Mesendoderm (in vitro differentiated cells): ENCODE results near the gene GNA12.

Experiments used
- DNase-seq: peaks from one replicate; pipeline ENCODE4 v3.0.0; 2013
- H2AK5ac ChIP-seq: 2 replicates; pipeline ENCODE4 v1.6.1; 2013; ENCODE audit warnings: low read length, inconsistent platforms
- H2BK120ac ChIP-seq: 2 replicates; pipeline ENCODE4 v1.6.1; 2013; ENCODE audit warnings: low read depth, mild to moderate bottlenecking, low read length, moderate library complexity, mixed read lengths
- H2BK15ac ChIP-seq: replicated peaks from 2 replicates; pipeline ENCODE4 v1.6.1; 2013; ENCODE audit warnings: low read depth, mild to moderate bottlenecking, moderate library complexity
- H2BK5ac ChIP-seq: 2 replicates; pipeline ENCODE4 v1.6.1; 2013; ENCODE audit warnings: low read length, inconsistent platforms
- H3K18ac ChIP-seq: 2 replicates; pipeline ENCODE4 v1.6.1; 2013; ENCODE audit warnings: mild to moderate bottlenecking, low read length, mixed read lengths
- H3K23ac ChIP-seq: one replicate; pipeline ENCODE4 v1.6.1; 2013; ENCODE audit warnings: low read length
- H3K27ac ChIP-seq: 2 replicates; pipeline ENCODE4 v1.5.1; 2013; ENCODE audit warnings: low read depth, mild to moderate bottlenecking, inconsistent platforms, low read length, moderate library complexity
- H3K27me3 ChIP-seq: 2 replicates; pipeline ENCODE4 v1.6.1; 2013; ENCODE audit warnings: low read length, control low read depth, mild to moderate bottlenecking, inconsistent platforms; ENCODE audit not compliant: insufficient read depth, poor library complexity
- H3K36me3 ChIP-seq: 2 replicates; pipeline ENCODE4 v1.6.1; 2013; ENCODE audit warnings: low read length, inconsistent platforms; ENCODE audit not compliant: control insufficient read depth, insufficient read depth
- H3K4ac ChIP-seq: one replicate; pipeline ENCODE4 v1.6.1; 2013; ENCODE audit warnings: low read depth, mild to moderate bottlenecking, low read length, moderate library complexity
- H3K4me1 ChIP-seq: 2 replicates; pipeline ENCODE4 v1.6.1; 2013; ENCODE audit warnings: low read depth, low read length, inconsistent platforms; ENCODE audit not compliant: control insufficient read depth
- H3K4me2 ChIP-seq: 2 replicates; pipeline ENCODE4 v1.6.1; 2013; ENCODE audit warnings: low read length
- H3K4me3 ChIP-seq: 2 replicates; pipeline ENCODE4 v1.5.1; 2013; ENCODE audit warnings: mild to moderate bottlenecking, low read length
- H3K56ac ChIP-seq: one replicate; pipeline ENCODE4 v1.6.1; 2013; ENCODE audit warnings: low read length
- H3K79me1 ChIP-seq: 2 replicates; pipeline ENCODE4 v1.6.1; 2013; ENCODE audit warnings: low read length, inconsistent platforms
- H3K79me2 ChIP-seq: 2 replicates; pipeline ENCODE4 v1.6.1; 2013; ENCODE audit warnings: mild to moderate bottlenecking, low read length; ENCODE audit not compliant: control insufficient read depth, insufficient read depth
- H3K9ac ChIP-seq: 2 replicates; pipeline ENCODE4 v1.6.1; 2013; ENCODE audit warnings: low read length, inconsistent platforms
- H4K5ac ChIP-seq: one replicate; pipeline ENCODE4 v1.6.1; 2013; ENCODE audit warnings: low read length
- H4K8ac ChIP-seq: one replicate; pipeline ENCODE4 v1.6.1; 2013; ENCODE audit warnings: low read depth, mild to moderate bottlenecking, control low read depth, low read length, moderate library complexity
- WGBS: extraction: QIAGEN DNeasy Blood & Tissue Kit; methylation state at CpG from one replicate; pipeline ENCODE4 v1.1.7; 2013; ENCODE audit warnings: low lambda C conversion rate, missing lambda C conversion rate; ENCODE audit not compliant: insufficient coverage; ENCODE audit errors: extremely low coverage; 5-methylcytosine and 5-hydroxymethylcytosine counted together

GNA12 gene

DNA sequence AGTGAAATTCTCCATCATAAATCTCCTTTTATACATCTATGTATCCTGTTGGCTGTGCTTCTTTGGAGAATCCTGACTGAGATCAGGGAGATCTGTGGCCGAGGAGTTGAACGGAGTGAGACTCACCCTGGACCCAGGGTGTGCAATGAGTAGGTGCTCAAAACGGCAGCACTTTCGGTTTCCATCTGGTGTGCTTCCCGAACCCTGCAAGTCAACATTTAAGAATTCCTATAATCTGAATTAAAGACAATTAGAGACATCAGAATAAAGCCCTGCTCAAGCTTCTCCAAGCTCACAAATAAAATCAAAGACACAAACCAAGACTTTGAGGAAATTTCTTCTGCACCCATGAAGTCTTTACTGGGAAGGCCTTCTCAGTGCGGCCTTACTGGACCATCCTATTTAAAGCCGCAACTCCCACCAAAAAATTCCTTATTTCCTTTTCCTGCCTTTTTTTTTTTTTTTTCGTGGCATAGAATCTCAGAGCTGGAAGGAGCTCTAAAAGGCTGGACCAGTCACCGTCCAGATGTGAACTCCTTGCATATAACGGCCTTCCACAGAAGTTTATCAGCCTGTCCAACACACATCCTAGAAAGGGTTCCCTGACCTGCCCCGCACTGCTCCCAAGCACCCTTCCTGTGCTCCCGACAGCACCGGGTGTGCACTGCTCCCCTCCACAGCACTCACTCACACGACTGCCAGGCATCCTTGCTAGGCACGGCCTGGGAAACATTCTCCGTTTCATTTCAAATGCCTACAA is 29.7 kb downstream of the GNA12 start:
- Histone ChIP-seq H3K4me2 (no peak overlapping the region), H2AK5ac (no peak overlapping the region), H3K79me1 (peaks cover 33% of the 10 kb centered on the region), H3K36me3 (no peaks in the 10 kb centered on the region), H3K27me3 (no peaks in the 10 kb centered on the region), H3K4ac (no peak overlapping the region), H2BK5ac (no peak overlapping the region), H4K5ac (no peak overlapping the region), H4K8ac (no peak overlapping the region), H3K4me1 (no peaks in the 10 kb centered on the region), H3K4me3 (no peak overlapping the region), H3K9ac (no peak overlapping the region), H2BK120ac (no peak overlapping the region), H3K23ac (no peak overlapping the region), H2BK15ac (no peak overlapping the region), H3K18ac (no peak overlapping the region), H3K56ac (peak overlapping the region; percentile 29), H3K79me2 (peaks cover 75% of the 10 kb centered on the region), H3K27ac (peak overlapping the region; percentile 14)
- WGBS = no CpG with 5 or more reads among the region's 16 CpGs
- DNase-seq = no peak

DNA sequence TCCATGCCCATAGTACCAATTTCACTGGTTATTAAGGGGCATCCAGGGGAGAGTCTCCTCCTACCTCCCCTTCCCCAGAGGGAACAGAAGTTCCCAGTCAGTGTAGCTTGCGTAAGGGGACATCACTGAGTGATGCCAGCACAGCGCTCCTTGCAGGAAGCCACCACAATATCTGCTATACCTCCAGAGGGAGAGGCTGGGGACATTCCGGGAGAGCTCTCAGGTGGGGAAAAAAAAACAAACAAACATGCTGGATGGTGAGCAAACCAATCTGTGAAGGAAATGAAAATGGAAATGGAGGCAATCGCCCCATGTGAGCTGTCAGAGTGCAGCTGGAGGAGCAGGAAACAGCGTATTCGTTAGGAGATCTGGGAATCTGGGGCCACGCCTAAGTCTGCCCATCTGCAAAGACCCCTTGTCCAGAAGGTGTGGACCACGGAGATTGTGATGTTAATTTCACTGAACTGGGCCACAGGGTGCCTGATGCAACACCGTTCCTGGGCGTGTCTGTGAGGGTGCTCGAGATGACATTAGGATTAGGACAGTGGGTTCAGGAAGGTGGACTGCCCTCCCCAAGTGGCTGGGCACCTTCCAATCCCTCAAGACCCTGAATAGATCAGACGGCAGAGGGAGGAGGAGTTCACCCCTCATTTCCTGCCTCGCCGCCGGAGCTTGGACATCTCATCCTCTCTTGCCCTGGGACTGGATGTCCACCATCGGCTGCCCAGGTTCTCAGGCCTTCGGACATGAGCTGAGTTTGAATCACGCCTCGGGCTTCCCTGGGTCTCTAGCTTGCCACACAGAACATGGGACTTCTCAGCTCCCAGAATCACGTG is 30.5 kb downstream of the GNA12 start:
- no peak overlapping the region for H2BK5ac ChIP-seq
- no peaks in the 10 kb centered on the region for H3K36me3 ChIP-seq
- peaks cover 72% of the 10 kb centered on the region for H3K79me2 ChIP-seq
- H3K9ac ChIP-seq = no peak overlapping the region
- DNase-seq = no peak
- H2BK120ac ChIP-seq = no peak overlapping the region
- H3K27ac ChIP-seq = no peak overlapping the region
- no peak overlapping the region for H3K4me3 ChIP-seq
- no peak overlapping the region for H3K4ac ChIP-seq
- H2AK5ac ChIP-seq = no peak overlapping the region
- no peak overlapping the region for H3K23ac ChIP-seq
- no peak overlapping the region for H4K5ac ChIP-seq
- H3K79me1 ChIP-seq = peaks cover 34% of the 10 kb centered on the region
- no peak overlapping the region for H4K8ac ChIP-seq
- H3K4me1 ChIP-seq = no peaks in the 10 kb centered on the region
- no peak overlapping the region for H3K56ac ChIP-seq
- no peak overlapping the region for H3K18ac ChIP-seq
- no peak overlapping the region for H3K4me2 ChIP-seq
- H2BK15ac ChIP-seq = no peak overlapping the region
- no peaks in the 10 kb centered on the region for H3K27me3 ChIP-seq
- no CpG with 5 or more reads among the region's 20 CpGs for WGBS

DNA sequence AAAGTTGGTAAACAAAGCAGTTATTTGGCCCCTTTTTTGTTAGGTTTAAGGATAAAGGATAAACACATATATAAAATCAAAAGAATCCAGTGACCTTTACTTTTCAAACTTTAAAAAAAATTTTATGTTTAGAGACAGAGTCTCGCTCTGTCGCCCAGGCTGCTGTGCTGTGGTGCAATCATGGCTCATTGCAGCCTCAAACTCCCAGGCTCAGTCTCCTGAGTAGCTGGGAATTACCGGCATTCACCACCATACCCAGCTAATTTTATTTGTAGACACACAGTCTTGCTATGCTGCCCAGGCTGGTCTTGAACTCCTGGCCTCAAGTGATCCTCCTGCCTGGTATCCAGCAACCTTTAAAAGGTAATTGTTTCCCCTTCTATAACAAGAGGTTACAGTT is 31.3 kb downstream of the GNA12 start:
- H3K4me2 ChIP-seq = no peak overlapping the region
- peaks cover 73% of the 10 kb centered on the region for H3K79me2 ChIP-seq
- WGBS = no CpG with 5 or more reads among the region's 3 CpGs
- H3K4ac ChIP-seq = no peak overlapping the region
- no peak overlapping the region for H4K5ac ChIP-seq
- no peak overlapping the region for H2AK5ac ChIP-seq
- no peak overlapping the region for H2BK5ac ChIP-seq
- DNase-seq = no peak
- no peak overlapping the region for H3K4me3 ChIP-seq
- no peak overlapping the region for H3K9ac ChIP-seq
- no peaks in the 10 kb centered on the region for H3K27me3 ChIP-seq
- H3K36me3 ChIP-seq = no peaks in the 10 kb centered on the region
- no peak overlapping the region for H3K27ac ChIP-seq
- H3K56ac ChIP-seq = no peak overlapping the region
- H3K4me1 ChIP-seq = no peaks in the 10 kb centered on the region
- H3K79me1 ChIP-seq = peaks cover 39% of the 10 kb centered on the region
- H2BK15ac ChIP-seq = no peak overlapping the region
- no peak overlapping the region for H3K18ac ChIP-seq
- no peak overlapping the region for H3K23ac ChIP-seq
- H4K8ac ChIP-seq = no peak overlapping the region
- H2BK120ac ChIP-seq = no peak overlapping the region

DNA sequence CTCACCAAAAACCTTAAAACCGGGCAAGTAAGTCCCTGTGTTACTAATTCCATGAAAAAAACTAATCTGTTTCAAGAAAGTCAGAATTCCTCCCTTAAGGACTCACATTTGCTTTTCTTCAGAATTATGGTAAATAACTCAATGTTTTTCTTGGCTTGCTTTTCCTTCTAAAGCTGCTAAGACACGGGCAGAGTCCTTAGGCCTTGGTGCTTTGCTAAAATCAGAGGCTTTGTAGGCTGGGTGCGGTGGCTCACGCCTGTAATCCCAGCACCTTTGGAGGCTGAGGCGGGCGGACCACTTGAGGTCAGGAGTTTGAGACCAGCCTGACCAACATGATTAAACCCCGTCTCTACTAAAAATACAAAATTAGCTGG is 32.0 kb downstream of the GNA12 start:
- no peak overlapping the region for H3K23ac ChIP-seq
- no peak overlapping the region for H3K4me2 ChIP-seq
- H3K27ac ChIP-seq = no peak overlapping the region
- no peak overlapping the region for H4K5ac ChIP-seq
- H2BK15ac ChIP-seq = no peak overlapping the region
- no peaks in the 10 kb centered on the region for H3K36me3 ChIP-seq
- no peak overlapping the region for H2BK5ac ChIP-seq
- H3K18ac ChIP-seq = no peak overlapping the region
- H3K27me3 ChIP-seq = no peaks in the 10 kb centered on the region
- H3K79me1 ChIP-seq = peaks cover 36% of the 10 kb centered on the region
- no peak overlapping the region for H3K4ac ChIP-seq
- H3K79me2 ChIP-seq = peaks cover 71% of the 10 kb centered on the region
- no peak overlapping the region for H3K9ac ChIP-seq
- DNase-seq = no peak
- no peak overlapping the region for H3K4me3 ChIP-seq
- H2AK5ac ChIP-seq = no peak overlapping the region
- no CpG with 5 or more reads among the region's 7 CpGs for WGBS
- no peaks in the 10 kb centered on the region for H3K4me1 ChIP-seq
- H4K8ac ChIP-seq = no peak overlapping the region
- H3K56ac ChIP-seq = no peak overlapping the region
- H2BK120ac ChIP-seq = no peak overlapping the region

DNA sequence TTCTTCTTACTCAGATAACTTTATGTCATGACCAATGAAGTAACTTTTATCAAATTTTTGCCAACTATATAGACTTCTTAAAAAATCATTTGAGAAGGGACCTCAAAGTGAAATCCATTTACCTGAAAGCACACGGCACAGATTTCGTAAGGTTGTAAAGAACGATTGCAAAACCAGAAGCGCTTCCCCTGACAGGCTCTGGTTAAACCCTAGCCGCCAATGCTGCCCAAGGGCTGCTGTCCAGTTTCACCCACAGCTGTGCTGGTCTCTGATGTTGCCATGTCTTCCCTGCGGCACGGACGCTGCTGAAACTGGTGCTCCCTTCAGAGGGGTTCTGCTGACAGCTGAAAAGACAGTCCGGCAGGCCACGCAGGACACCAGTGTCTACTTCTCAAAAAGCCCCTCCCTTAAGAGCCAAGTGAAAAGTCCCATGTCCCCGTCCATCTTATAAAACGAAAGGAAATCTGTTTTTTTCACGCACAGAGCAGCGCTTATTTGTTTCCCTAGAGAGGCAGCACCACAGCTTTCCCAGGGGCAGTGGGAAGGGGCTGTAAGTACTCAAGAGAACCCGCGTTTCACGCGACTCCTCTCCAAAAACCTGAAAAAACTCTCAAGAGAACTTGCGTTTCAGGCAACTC is 32.5 kb downstream of the GNA12 start:
- no peak overlapping the region for H2BK5ac ChIP-seq
- no peak overlapping the region for H2BK120ac ChIP-seq
- no peaks in the 10 kb centered on the region for H3K36me3 ChIP-seq
- no peak overlapping the region for H4K5ac ChIP-seq
- H3K9ac ChIP-seq = no peak overlapping the region
- H3K27me3 ChIP-seq = no peaks in the 10 kb centered on the region
- no peak overlapping the region for H3K4ac ChIP-seq
- peaks cover 33% of the 10 kb centered on the region for H3K79me1 ChIP-seq
- no peak overlapping the region for H3K56ac ChIP-seq
- H3K4me1 ChIP-seq = no peaks in the 10 kb centered on the region
- H3K23ac ChIP-seq = no peak overlapping the region
- no peak overlapping the region for H2BK15ac ChIP-seq
- no peak overlapping the region for H3K18ac ChIP-seq
- no peak overlapping the region for H3K4me2 ChIP-seq
- H3K4me3 ChIP-seq = no peak overlapping the region
- WGBS = no CpG with 5 or more reads among the region's 19 CpGs
- H2AK5ac ChIP-seq = no peak overlapping the region
- no peak for DNase-seq
- H3K79me2 ChIP-seq = peaks cover 67% of the 10 kb centered on the region
- H3K27ac ChIP-seq = no peak overlapping the region
- no peak overlapping the region for H4K8ac ChIP-seq
